ENCODE measurements around the gene ADTRP.
"Not testable (repeated sequence)": the region's sequence is repeated elsewhere in the genome, so short reads cannot be mapped to it uniquely, and the experiment has no call there.

DNA sequence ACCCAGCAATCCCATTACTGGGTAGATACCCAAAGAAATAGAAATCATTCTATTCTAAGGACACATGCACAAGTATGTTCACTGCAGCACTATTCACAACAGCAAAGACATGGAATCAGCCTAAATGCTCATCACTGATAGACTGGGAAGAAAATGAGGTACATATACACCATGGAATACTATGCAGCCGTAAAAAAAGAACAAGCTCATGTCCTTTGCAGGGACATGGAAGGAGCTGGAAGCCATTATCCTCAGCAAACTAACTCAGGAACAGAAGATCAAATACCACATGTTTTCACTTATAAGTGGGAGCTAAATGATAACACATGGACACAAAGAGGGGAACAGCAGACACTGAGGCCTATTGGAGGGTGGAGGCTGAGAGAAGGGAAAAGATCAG, 89.2 kb downstream of the ADTRP start:
- not testable (repeated sequence) for TF ChIP-seq EZH2 (IDR thresholded peaks at IDR 0.05; ENCODE audit: low read length); CTCF (optimal IDR thresholded peaks at IDR 0.05 in 1 of 3, IDR thresholded peaks at IDR 0.05 in 1 of 3, conservative IDR thresholded peaks at IDR 0.05 in 1 of 3; ENCODE audit: extremely low read depth in 1 of 3, insufficient read depth in 2 of 3, low read length in 3 of 3)
